Lower lobe of right lung (tissue), 2 donors: Measurements from ENCODE around the gene TAS2R8. TPM values are rescaled to one million over a fixed set of nuclear protein-coding genes. Genes with fewer than 3 reads are reported as not detected.
"Not testable (repeated sequence)": the region's sequence is repeated elsewhere in the genome, so short reads cannot be mapped to it uniquely, and the experiment has no call there.

Source experiments
- ATAC-seq, 2 donors: fragments of 200-7000 bp; cut with Tn5 transposase; one replicate each; pipeline ENCODE4 v1.9.1; 2020 to 2022; ENCODE audit warnings: mild to moderate bottlenecking in 2 of 2, moderate library complexity in 2 of 2
- DNase-seq: peaks from one replicate; pipeline ENCODE4 v3.0.0-alpha.2; 2020
- H3K27ac ChIP-seq: fragments of 200-600 bp; one replicate; pipeline ENCODE4 v1.8.0; 2022
- H3K27me3 ChIP-seq: fragments of 200-600 bp; one replicate; pipeline ENCODE4 v1.8.0; 2022; ENCODE audit warnings: low read depth
- H3K36me3 ChIP-seq: fragments of 200-600 bp; one replicate; pipeline ENCODE4 v1.8.0; 2022; ENCODE audit warnings: mild to moderate bottlenecking
- H3K4me1 ChIP-seq: fragments of 200-600 bp; one replicate; pipeline ENCODE4 v1.8.0; 2022
- H3K4me3 ChIP-seq: fragments of 200-600 bp; one replicate; pipeline ENCODE4 v1.8.0; 2022; ENCODE audit warnings: mild to moderate bottlenecking
- H3K9me3 ChIP-seq: fragments of 200-600 bp; one replicate; pipeline ENCODE4 v1.8.0; 2022
- intact Hi-C: fragments of 100-400 bp; cut with DNase I; formaldehyde crosslinking; loops from one replicate; pipeline ENCODE4 v1.11.0; 2022
- total RNA-seq: library from RNA; stranded (reverse); fragmentation: NEBNext Ultra II Directional; extraction: Animal tissue kit (Norgen Biotek cat#: 25700); gene quantifications from one replicate; pipeline ENCODE4 v1.2.1, GENCODE V29; 2021
- TF ChIP-seq, protein P1 (sequence below): fragments of 200-600 bp; IDR thresholded peaks from one replicate; pipeline ENCODE4 v1.8.0; 2022; ENCODE audit warnings: antibody characterized with exemption, mild to moderate bottlenecking
- donor health status: DM: no; HTN: yes; CAD: no; lungs with severe emphysema.

Gene TAS2R8
- total RNA-seq, 1 donor from 2014 or later, result not detected

DNA sequence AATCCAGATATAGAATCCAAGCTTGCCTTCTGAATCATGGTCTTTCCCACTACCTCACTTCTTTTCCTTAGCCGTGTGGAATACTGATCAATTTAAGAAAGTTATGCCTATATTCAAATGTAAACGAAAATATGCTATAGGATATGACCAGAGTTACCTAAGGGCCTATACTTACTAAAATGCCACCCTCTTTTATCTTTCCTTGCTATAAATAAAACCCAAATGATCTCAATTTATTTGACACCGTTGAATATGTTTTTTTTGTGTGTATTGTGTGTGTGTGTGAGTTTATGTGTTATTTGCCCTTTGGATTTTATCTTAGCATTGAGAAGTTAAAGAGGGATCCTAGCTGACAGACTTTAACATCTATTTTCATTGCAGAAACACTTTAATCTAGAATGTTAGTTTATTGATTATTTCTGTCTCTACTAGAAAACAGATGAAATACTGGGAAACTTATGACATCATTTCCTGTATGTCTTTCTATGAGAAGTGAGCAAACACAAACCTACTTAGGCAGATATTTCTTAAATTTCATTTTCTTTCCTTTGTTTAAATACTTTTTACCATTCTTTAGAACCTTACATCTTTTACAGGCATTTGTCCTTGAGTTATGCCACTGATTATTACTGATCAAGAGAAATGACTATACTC lies 4.9 kb upstream of the TAS2R8 start:
- Histone ChIP-seq H3K4me3 (no peak overlapping the region), H3K9me3 (no peaks in the 10 kb centered on the region), H3K27me3 (no peaks in the 10 kb centered on the region), H3K27ac (no peak overlapping the region), H3K4me1 (no peaks in the 10 kb centered on the region), H3K36me3 (no peaks in the 10 kb centered on the region)
- TF ChIP-seq, protein P1, sequence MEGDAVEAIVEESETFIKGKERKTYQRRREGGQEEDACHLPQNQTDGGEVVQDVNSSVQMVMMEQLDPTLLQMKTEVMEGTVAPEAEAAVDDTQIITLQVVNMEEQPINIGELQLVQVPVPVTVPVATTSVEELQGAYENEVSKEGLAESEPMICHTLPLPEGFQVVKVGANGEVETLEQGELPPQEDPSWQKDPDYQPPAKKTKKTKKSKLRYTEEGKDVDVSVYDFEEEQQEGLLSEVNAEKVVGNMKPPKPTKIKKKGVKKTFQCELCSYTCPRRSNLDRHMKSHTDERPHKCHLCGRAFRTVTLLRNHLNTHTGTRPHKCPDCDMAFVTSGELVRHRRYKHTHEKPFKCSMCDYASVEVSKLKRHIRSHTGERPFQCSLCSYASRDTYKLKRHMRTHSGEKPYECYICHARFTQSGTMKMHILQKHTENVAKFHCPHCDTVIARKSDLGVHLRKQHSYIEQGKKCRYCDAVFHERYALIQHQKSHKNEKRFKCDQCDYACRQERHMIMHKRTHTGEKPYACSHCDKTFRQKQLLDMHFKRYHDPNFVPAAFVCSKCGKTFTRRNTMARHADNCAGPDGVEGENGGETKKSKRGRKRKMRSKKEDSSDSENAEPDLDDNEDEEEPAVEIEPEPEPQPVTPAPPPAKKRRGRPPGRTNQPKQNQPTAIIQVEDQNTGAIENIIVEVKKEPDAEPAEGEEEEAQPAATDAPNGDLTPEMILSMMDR, result no peak
- ATAC-seq, result no peak
- no peak for DNase-seq
- intact Hi-C loops, result no loop called here

DNA sequence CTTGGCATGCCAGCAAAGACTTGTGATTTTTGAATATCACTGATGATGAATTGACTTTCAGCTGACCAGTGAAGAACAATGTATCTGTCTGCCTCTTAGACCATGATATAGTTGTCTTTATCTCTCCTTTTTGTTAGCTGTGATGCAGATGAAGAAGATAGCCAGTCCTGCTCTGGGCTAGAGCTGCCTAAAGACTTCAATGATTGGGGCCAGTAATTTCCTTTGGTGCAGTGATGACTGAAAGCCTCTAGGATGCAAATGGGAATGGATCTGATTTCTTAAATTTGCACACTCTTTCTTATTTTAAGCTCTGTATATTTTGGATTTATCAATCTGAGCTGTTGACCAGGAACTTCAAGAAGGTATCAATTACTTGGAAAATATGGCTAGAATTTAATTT lies 3.0 kb upstream of the TAS2R8 start, which contains the start of gene TAS2R9:
TSS of gene TAS2R9 (minus strand) at position 101 of the 400 bp plus-strand sequence. CDS start at position 8, 93 bp downstream.
- no peaks in the 10 kb centered on the region for H3K4me1 ChIP-seq
- no peak within 1 kb of the TSS for H3K4me3 ChIP-seq
- TF ChIP-seq, protein P1, result no peak
- intact Hi-C loops, result no loop called here
- H3K27ac ChIP-seq, result no peak within 1 kb of the TSS
- no peaks in the 10 kb centered on the region for H3K9me3 ChIP-seq
- no peaks in the 10 kb centered on the region for H3K27me3 ChIP-seq
- no peaks in the 10 kb centered on the region for H3K36me3 ChIP-seq
- DNase-seq (no peak), ATAC-seq (no peak)

DNA sequence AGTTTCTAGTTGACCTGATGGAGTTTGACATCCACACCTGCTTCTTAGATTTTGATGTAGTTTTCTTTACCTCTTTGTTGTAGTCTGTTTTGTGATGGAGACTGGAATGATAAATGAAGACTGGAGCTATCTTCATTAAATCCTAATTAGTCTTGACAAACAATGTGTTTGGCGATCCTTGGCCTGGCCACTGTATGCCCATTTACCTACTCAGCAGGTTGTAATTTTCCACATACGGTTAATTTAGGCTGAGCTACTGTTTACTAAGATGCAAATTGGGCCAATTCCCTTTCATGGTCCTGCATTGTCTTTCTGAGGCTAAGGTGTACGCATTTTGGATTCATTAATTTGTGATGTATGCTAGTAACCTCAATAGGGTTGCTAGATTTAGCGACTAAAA lies 4.5 kb downstream of the TAS2R8 start, which contains the start of gene TAS2R7:
TSS of gene TAS2R7 (minus strand) at position 41 of the 400 bp plus-strand sequence. CDS start 57 bp downstream, outside the sequence.
- Histone ChIP-seq H3K27ac (no peak within 1 kb of the TSS), H3K27me3 (no peaks in the 10 kb centered on the region), H3K4me1 (no peaks in the 10 kb centered on the region), H3K9me3 (no peaks in the 10 kb centered on the region), H3K36me3 (no peaks in the 10 kb centered on the region), H3K4me3 (no peak within 1 kb of the TSS)
- intact Hi-C loops, result no loop called here
- no peak for ATAC-seq
- TF ChIP-seq, protein P1, result no peak
- DNase-seq, result no peak

DNA sequence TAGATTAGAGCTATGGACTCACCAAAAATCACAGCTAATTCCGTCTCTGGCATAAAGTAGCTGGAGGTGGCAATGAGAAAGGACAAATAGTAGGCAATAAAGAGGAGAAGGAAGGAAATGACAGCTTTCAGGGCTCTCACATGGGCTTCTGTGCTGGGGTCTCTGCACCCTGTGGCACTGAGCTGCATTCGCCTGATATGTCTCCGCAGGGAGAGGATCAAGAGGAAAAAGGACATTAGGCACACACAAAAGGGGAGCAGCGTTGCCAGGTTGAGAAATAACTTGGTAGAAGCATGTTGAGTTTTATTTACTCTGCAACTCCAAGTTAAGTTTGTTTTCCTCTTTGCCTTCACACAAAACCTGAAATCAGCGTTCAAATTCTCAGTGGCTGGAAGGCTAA lies 5.3 kb downstream of the TAS2R8 start:
- Histone ChIP-seq H3K4me1 (no peaks in the 10 kb centered on the region), H3K4me3 (no peak overlapping the region), H3K36me3 (no peaks in the 10 kb centered on the region), H3K27ac (no peak overlapping the region), H3K27me3 (no peaks in the 10 kb centered on the region), H3K9me3 (no peaks in the 10 kb centered on the region)
- intact Hi-C loops, result no loop called here
- ATAC-seq (no peak), DNase-seq (no peak)
- TF ChIP-seq, protein P1, result no peak

DNA sequence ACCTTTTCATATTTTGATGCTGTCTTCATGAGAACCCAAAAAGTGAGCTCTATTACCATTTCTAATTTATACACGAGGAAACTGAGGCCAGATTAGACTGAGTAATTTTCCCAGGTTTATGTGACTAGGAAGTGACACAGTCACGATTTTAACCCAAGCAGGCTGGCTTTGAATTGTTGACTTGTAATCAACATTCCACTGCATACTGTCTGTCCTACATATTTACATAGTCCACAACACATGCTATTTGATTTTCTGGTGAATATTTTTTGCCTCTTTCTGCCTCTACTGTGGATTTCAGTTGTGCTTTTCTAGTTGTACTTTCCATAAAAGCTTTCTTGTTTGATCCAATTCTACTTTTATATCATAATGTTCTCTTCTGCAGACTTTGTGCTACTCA lies 12.9 kb downstream of the TAS2R8 start:
- intact Hi-C loops, result no loop called here
- no peak for ATAC-seq
- no peak overlapping the region for H3K27ac ChIP-seq
- H3K9me3 ChIP-seq, result no peaks in the 10 kb centered on the region
- H3K36me3 ChIP-seq, result no peaks in the 10 kb centered on the region
- no peaks in the 10 kb centered on the region for H3K4me1 ChIP-seq
- DNase-seq, result no peak
- no peaks in the 10 kb centered on the region for H3K27me3 ChIP-seq
- no peak overlapping the region for H3K4me3 ChIP-seq
- TF ChIP-seq, protein P1, result no peak

DNA sequence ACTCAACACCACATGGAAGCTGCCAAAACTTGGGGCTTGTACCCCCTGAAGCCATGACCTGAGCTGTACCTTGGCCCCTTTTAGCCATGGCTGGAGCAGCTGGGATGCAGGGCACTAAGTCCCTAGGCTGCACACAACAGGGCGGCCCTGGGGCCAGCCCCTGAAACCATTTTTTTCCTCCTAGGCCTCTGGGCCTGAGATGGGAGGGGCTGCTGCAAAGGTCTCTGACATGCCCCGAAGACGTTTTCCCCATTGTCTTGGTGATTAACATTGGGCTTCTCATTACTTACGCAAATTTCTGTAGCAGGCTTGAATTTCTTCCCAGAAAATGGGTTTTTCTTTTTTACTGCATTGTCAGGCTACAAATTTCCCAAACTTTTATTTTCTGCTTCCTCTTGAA lies 15.3 kb downstream of the TAS2R8 start:
- H3K4me1 ChIP-seq, H3K27ac ChIP-seq, H3K36me3 ChIP-seq, H3K9me3 ChIP-seq, intact Hi-C loops, H3K27me3 ChIP-seq, H3K4me3 ChIP-seq, ATAC-seq, DNase-seq: not testable (repeated sequence)
